Measurements from ENCODE around the gene IRAK1BP1.
"Not testable (repeated sequence)": the region's sequence is repeated elsewhere in the genome, so short reads cannot be mapped to it uniquely, and the experiment has no call there.

IRAK1BP1 gene, protein sequence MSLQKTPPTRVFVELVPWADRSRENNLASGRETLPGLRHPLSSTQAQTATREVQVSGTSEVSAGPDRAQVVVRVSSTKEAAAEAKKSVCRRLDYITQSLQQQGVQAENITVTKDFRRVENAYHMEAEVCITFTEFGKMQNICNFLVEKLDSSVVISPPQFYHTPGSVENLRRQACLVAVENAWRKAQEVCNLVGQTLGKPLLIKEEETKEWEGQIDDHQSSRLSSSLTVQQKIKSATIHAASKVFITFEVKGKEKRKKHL

DNA sequence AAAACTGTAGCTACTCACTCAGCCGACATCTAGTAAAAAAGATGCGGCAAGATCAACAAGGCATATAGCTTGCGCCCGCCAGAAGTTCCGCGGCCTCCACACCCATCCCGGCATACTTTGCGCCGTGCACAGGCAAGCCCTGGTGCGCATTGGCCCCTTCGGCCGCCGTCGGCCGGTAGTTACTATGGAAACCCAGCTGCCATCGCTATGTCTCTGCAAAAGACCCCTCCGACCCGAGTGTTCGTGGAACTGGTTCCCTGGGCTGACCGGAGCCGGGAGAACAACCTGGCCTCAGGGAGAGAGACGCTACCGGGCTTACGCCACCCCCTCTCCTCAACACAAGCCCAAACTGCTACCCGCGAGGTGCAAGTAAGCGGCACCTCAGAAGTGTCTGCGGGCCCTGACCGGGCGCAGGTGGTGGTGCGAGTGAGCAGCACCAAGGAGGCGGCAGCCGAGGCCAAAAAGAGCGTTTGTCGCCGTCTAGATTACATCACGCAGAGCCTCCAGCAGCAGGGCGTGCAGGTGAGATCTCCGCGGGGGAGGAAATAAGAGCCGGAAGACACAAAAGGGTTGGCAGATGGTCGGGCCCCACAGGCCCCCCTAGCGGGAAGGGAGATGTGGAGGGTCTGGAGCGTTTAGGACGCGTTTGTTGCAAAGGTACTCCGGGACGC, at the start of gene IRAK1BP1:
TSS of gene IRAK1BP1 (plus strand) at position 182 of the 671 bp plus-strand sequence. CDS start at position 208, 26 bp downstream.
- DNase-seq (ENCODE audit: low read depth) = peak; percentile 24

DNA sequence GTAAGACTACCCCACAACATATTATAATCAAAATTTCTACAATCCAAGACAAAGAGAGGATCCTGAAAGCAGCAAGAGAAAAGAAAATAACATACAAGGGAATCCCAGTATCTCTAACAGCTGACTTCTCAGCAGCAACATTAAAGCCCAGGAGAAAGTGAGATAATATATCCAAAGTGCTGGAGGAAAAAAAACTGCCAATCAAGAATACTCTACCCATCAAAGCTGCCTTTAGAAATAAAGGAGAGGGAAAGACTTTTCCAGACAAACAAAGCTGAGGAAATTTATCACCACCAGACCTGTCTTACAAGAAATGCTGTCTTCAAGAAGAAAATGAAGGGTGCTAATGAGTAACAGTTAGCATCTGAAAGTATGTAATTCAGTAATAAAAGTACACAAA, 43.3 kb upstream of the IRAK1BP1 start:
- no peak for DNase-seq (ENCODE audit: low read depth)

DNA sequence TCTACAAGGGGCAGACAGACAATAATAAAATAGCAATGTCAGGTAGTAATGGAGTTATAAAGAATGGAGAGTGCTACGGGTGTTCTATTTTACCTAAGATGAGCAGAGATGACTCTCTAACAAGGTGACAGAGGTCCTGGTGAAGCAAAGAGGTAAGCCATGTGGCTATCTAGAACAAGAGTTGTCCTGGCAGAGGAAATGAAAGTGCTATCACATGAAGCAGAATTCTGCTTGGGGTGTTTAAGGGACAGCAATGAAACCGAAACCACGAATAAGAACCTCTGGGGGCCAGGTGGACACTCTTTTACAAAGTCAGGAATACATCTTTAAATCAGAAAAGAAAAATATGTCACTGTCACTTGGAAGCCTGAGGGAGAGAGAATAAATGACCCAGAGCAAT, 37.9 kb upstream of the IRAK1BP1 start:
- no peak for DNase-seq (ENCODE audit: low read depth)

DNA sequence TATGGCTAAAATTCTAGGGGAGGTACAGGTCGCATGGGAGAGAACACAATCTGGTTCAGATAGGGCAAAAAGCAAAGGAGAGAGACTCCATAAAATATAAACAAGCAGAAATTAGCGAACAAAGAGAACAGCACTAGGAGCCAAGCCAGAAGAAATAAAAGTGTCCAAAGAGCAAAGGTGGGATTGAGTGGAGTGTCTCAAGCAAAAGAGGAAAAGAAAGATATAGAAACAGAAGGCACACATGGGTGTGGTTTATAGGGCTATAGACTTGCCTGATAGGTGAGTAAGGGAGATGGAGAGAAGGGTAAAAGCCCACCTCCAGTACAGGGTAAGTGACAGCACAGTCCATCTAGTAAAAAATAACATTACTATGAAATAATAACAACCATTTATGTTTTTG, 36.5 kb upstream of the IRAK1BP1 start:
- DNase-seq (ENCODE audit: low read depth) = no peak

DNA sequence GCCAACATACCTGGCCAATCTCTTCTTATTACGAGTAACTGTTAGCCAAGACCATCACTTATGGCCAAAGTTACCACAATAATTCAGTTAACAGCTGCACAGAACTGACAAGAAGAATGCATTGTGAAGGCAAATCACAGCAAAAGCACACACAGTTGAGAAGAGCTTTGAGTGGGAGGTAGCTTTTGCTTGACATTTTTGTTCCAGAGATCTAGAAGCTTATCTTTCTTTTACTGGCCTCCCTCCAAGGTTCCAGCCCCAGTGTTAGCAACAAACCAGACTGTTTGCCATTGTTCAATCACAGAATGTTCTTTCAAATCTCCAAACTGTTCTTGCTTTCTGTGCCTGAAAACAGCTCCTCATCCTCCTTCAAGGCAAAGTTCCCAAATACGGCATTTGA, 35.9 kb upstream of the IRAK1BP1 start:
- peak; percentile 57 for DNase-seq (ENCODE audit: low read depth)

DNA sequence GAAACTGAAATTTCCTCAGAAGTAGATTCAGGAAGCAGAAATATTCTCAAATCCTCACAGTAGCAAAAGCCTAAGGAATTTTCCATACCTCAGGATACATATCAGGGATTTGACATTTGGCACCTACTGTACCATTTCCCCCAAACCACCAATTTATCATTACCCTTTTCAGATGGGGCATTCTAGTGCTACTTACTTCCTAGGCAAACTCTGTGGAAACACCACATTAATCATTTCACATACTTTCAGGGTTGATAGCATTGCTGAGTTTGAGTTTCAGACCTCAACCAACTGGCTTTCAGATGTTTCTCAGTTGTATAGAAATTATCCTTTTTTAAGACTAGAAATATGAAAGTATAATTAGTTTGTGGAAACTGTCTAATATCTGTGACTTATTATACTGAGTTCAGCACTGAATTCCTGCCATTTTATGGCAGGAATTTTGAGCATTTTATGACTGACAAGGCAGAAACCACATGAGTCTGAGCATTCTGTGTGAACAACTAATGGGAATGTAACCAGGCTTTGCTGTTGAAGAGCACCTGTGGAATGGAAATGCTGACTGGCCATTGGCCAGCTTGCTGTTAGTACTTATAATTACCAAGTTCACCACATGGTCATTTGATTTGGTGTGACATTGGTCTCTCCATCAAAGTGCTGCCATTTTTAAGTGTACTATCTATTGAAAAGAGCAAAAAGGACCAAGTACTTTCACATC, 35.1 kb upstream of the IRAK1BP1 start:
- DNase-seq (ENCODE audit: low read depth) = no peak

DNA sequence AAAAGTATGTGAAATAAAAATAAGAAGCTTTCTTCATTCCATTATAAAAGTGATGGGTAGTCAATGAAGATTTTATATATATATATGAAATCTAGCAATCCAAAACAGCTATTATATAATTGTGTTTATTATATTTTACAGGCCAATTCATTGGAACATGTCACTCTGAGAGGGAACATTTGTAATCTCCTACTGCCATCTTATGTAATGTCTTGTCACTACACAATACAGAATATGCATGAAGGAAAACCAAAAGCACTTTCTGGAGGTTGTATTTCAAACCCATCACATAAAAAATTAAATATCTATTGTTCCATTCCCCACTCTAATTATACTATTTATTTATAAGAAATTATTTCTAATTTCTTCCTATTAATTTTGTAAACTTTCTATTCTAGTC, 31.5 kb upstream of the IRAK1BP1 start:
- no peak for DNase-seq (ENCODE audit: low read depth)

DNA sequence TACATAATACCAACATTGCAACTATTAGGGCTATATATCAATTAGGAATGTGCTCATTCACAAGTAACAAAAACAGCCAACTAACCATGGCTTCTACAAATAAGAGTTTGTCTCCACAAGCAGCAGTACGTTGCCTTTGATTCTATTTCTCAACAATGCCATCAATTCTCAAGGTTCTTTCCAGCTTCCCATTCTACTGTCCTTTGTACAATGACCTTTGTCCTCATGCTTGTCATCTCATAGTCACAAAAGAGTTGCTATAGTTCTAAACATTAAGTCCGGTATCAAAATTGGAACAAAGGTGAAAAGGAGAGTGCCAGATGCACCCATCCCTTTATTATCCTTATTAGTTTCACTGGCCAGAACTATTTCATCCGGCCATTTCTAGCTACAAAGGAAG, 30.8 kb upstream of the IRAK1BP1 start:
- DNase-seq (ENCODE audit: low read depth) = no peak

DNA sequence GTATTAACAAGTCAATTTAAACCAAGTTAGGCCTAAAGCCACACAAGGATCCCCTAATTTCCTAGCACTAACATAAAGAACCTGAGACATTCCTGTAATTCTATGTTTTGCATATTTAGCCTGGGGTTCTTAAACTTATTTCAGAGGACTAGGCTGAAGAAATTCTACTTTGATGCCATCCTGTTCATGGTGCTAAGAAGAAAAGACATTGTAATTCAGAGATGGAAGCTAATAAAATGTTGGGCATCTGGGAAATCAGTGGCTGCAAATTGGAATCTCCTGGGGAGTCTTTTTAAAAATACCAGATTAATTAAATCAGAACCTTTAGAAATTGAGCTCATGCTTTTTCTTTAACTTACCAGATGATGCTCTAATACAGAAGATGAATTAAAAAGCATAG, 26.2 kb upstream of the IRAK1BP1 start:
- DNase-seq (ENCODE audit: low read depth) = no peak

DNA sequence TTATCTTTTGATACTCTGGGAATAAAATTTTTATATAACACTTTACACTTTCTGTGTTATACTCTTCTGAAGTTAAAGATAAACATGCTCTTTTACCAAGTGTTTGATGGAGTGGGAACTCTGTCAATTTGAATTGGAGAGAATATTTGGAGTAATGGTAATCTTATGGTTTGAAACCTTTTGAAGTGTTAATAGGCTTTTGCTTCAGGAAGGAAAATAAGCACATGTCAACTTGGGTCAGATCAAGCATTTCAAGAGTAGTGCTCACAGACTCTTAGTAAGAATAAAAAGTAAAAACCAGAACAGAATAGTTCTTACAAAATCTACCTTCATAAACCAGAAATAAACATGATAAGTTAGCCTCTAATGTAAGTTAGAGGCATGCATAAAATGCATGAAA, 24.4 kb upstream of the IRAK1BP1 start:
- DNase-seq (ENCODE audit: low read depth) = no peak

DNA sequence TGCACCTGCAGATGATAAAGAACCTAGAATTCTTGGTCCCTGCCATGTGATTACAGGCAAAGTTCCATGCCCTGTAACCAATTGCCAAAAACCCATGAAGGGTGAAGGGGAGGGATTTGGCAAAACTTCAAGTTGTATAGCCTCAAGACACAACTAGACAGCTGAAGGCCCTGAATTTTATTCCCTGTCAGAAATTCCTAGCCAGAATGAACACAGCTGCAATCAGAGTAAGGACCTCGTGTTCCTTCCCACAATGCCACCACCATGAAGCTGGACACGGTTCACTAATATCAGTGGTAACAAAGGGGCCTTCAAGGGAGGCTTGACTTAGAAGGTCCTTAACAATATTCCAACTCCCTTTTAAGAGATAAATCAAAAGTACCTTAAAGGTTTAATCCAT, 22.5 kb upstream of the IRAK1BP1 start:
- DNase-seq (ENCODE audit: low read depth) = no peak

DNA sequence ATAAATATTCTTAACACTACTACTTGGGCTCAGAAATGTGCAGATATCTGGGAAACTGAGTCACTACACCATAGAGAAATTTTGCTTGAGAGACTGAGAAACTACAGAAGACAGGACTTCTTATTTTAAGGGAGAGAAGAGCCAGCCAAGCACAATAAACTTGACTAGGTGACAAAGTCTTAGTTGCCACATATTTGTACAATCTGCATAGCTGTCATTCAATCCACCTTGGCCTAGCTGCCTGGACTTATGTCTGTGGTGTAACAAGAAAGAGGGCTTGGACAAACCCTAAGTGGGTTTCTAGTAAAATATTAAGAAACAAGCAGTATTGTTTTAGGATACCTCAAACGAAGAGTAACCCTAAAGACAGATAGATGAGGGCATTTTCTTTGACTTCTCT, 21.8 kb upstream of the IRAK1BP1 start:
- DNase-seq (ENCODE audit: low read depth) = no peak

DNA sequence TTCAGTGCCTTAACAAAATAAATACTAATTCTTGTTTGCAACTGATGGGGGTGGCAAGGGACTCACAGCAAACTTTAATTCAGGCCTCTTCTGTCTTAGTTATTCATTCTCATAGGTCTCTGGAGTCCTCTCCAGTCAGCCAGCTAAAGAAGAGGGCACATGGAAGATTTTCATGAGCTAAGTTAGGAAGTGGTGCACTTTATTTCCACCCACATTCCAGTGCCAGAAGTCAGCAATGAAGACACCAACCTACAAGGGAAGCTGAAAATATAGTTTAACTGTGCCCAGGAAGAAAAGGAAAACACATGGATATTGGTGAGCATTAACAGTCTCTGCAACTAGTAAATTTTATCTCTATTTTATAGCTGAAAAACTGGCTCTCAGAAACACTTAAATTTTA, 16.7 kb upstream of the IRAK1BP1 start:
- DNase-seq (ENCODE audit: low read depth) = no peak

DNA sequence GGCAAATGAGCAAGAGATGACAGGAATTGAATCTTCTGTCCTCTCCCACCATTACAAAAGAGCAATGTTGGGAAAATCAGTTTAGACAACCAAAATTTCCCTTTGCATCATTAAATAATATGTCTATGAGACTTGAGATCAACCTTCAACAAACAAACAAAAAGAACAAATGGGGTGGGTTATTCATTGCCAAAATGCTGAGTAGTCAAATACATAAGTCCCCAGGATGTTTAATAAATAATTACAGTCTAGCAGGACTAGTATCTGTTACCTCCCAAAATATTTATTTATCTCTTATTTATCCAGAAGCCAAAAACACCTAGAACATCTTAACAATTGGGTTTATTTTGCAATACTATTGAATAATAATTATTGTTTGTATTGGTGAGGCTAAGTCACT, 16.2 kb upstream of the IRAK1BP1 start:
- DNase-seq (ENCODE audit: low read depth) = no peak

DNA sequence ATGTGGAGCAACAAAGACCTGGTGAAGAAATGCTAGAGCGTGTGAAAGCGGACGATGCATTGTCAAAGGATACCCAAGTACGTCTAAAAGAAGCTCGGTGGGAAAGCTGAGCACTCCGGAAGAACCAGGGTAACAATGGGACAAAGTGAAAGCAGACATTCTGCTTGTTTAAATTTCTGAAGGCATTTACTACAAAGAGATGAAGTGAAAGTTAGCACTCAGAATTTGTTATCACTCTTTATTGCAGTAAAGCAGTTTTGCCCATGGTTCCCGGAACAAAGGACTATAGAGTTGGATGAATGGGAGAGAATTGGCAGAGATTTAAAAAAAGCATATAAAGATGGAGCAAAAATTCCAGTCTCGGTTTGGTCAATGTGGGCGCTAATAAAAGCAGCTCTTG, 12.8 kb upstream of the IRAK1BP1 start:
- no peak for DNase-seq (ENCODE audit: low read depth)

DNA sequence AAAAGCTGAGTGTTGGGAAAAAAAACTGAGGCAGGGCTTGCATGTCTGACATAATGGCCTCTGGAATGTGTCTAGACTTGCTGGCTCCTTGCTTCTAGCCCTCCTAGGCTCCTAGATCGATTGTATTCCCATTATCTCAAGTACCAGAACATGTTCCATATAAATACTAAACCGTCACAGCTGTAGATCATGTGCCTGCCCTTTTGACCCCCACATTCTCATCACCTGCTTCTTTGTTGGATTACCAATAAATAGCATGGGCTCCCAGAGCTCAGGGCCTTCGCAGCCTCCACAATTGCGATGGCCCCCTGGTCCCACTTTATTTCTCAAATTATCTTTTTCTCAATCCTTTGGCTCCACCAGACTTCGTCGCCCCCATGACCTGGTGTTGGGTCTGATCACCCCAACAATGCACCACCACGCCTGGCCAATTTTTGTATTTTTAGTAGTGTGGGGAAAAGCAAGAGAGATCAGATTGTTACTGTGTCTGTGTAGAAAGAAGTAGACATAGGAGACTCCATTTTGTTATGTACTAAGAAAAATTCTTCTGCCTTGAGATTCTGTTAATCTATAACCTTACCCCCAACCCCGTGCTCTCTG, 8.9 kb upstream of the IRAK1BP1 start:
- not testable (repeated sequence) for DNase-seq (ENCODE audit: low read depth)

DNA sequence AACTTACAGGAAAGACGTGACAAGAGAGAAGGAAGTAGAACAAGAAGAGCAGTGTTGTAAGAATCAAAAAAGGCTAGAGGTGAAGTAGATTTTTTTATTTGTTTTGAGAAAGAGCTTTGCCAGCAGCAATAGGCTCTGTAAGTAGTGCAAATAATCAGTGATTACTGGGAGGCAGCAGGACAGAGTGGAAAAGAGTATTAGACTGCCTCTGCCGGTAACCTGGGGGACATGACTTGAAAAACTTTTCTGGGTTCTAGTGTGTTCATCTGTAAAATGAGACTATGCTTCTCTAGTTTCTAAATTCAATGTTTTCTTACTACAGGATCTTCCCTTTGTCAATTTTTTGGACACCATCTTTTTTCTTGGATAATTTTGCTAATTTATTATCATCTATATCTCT, 5.8 kb upstream of the IRAK1BP1 start:
- no peak for DNase-seq (ENCODE audit: low read depth)

DNA sequence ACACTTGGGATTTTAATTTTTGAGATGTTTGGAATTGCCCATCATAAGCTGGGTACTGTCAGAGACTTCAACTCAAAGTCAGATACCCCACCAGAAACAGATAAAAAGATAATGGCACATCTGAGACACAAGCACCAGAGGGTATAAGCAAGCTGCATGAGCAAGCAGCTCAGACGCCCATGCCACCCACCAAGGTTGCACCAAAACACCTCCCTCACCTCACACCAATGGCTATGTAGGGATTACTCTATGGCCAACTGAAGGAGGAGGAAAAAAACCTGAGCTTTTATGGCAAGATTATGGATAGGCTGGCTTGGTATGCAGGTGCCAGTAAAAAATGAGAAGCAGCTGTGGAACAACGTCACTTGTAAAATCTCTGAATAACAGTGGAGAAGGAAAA, 3.8 kb upstream of the IRAK1BP1 start:
- DNase-seq (ENCODE audit: low read depth) = no peak

DNA sequence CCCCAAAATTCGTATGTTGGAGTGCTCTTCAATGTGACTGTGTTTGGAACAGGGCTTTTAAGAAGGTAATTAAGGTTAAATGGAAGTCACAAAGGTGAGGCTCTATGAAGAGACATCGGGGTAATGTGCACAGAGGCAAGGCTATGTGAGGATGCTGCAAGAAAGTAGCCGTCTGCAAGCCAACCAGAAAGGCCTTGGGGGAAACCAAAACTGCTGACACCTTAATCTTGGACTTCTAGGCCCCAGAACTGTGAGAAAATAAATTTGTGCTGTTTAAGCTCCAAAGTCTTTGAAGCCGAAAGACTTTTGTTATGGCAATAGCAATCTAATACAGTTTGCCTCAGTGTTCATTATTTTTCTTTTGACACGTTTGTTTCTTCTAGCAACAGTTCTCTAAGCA, 2.4 kb upstream of the IRAK1BP1 start:
- no peak for DNase-seq (ENCODE audit: low read depth)

DNA sequence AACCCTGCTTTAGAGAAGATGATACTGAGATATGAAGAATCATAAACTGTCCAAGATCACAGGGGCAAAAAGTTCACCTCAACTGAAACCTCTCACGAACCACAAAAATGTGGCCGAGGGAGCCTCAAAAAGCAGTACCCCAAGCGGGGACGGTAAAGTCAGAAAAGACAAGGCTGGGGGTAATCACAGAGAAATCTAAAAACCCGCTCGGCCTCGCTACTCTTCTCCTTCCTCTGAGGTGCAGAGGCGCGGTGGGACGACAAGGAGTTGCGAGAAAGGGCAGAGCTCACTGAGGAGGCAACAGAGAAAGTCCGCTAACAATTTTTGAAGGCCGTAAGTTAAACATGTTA, 356 bp upstream of the IRAK1BP1 start:
- DNase-seq (ENCODE audit: low read depth) = no peak

DNA sequence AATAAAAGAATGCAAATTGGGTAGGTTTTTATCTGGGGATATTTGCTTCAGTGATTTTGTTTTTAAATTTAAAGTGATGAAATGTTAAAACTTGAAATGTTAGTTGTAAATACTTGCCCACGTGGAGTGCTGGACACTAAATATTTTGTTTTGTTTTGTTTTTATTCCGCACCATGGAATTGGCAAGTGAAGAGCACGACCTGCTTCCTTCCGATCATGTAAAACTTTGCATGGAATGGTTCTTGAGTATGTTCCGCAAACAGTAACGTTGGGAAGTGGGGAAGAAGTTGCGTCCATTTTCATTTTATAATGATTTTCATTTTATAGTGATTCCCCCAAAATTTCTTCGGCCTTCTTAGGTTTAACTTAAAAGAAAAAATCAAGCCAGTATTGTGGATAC, 765 bp downstream of the IRAK1BP1 start:
- no peak for DNase-seq (ENCODE audit: low read depth)

DNA sequence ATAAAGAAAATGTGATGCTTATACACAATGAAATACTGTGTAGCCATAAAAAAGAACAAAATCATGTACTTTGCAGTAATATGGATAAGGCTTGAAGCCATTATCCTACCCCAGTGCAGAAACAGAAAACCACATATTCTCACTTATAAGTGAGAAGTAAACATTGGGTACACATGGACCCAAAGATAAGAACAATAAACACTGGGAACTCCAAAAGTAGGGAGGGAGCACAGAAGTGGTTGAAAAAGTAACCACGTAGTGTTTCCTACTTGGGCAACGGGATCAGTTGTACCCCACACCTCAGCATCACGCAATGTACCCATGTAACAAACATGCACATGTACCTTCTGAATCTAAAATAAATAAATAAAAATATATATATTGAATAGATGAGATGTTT, 8.2 kb downstream of the IRAK1BP1 start:
- DNase-seq (ENCODE audit: low read depth) = no peak

DNA sequence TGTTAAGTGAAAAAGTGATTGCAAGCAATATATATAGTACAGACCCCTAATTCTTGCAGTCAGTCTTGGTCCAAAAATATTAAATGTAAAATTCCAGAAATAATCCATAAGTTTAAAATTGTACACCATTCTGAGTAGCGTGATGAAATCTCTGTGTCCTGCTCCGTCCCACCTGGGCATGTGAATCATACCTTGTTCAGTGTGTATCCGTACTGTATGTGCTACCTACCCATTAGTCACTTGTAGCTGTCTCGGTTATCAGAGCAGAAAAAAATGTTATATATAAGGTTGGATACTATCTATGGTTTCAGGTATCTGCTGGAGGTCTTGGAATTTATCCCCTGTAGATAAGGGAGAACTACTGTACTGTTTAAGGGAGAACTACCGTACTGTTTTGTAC, 16.3 kb downstream of the IRAK1BP1 start:
- DNase-seq (ENCODE audit: low read depth) = no peak

All from non-pigmented ciliary epithelial cell (primary cell).